CD14-positive monocyte (primary cell): ENCODE measurements around the gene STARD7. TPM values are rescaled to one million over a fixed set of nuclear protein-coding genes. Genes with fewer than 3 reads are reported as not detected.
A peak's percentile ranks its signal among the peaks of the same experiment; 100 is the strongest.

Experiments used
- DNase-seq, 3 donors: peaks; one replicate each; pipeline ENCODE4 v3.0.0-alpha.2; 2011 to 2022
- H2AFZ ChIP-seq: 2 replicates; pipeline ENCODE4 v1.6.0; 2012; ENCODE audit warnings: mild to moderate bottlenecking, low read depth, low read length, inconsistent platforms; ENCODE audit not compliant: insufficient read depth, poor library complexity, severe bottlenecking
- H3K27ac ChIP-seq, 2 donors: 1 replicate in 1 of 2; 2 replicates in 1 of 2; pipeline ENCODE4 v1.5.1; 2012 to 2013; ENCODE audit warnings: low read length in 2 of 2, control low read depth in 1 of 2, inconsistent platforms in 1 of 2, low read depth in 1 of 2, mild to moderate bottlenecking in 1 of 2
- H3K27me3 ChIP-seq, 2 donors: one replicate each; pipeline versions ENCODE4 v1.6.0 to v1.6.1; 2011 to 2013; ENCODE audit warnings: low read length in 2 of 2; ENCODE audit not compliant: control insufficient read depth in 2 of 2, insufficient read depth in 2 of 2
- H3K36me3 ChIP-seq, 2 donors: replicated peaks in 1 of 2; 1 replicate in 1 of 2; 2 replicates in 1 of 2; pipeline versions ENCODE4 v1.5.1 to v1.6.1; 2012 to 2013; ENCODE audit warnings: low read length in 2 of 2, control low read depth in 1 of 2, inconsistent platforms in 1 of 2, mild to moderate bottlenecking in 1 of 2; ENCODE audit not compliant: insufficient read depth in 2 of 2, control insufficient read depth in 1 of 2
- H3K4me1 ChIP-seq, 2 donors: 1 replicate in 1 of 2; 2 replicates in 1 of 2; pipeline versions ENCODE4 v1.5.1 to v1.6.1; 2012 to 2013; ENCODE audit warnings: low read length in 2 of 2, control low read depth in 1 of 2, inconsistent platforms in 1 of 2, mild to moderate bottlenecking in 1 of 2, moderate library complexity in 1 of 2; ENCODE audit not compliant: insufficient read depth in 2 of 2, control insufficient read depth in 1 of 2
- H3K4me2 ChIP-seq: replicated peaks from 2 replicates; pipeline ENCODE3; 2012; ENCODE audit warnings: low read length, moderate library complexity, mild to moderate bottlenecking; ENCODE audit not compliant: poor library complexity, severe bottlenecking; ENCODE audit errors: extremely low read depth
- H3K4me3 ChIP-seq, 3 experiments: fragments of 200-600 bp in 1 of 3; sonication (generic) in 1 of 3; replicated peaks in 1 of 3; 1 replicate in 2 of 3; 2 replicates in 1 of 3; pipeline ENCODE4 v1.5.1; 2011 to 2013; ENCODE audit warnings: low read length in 3 of 3, mild to moderate bottlenecking in 3 of 3, control low read depth in 2 of 3, low read depth in 2 of 3, inconsistent platforms in 1 of 3, moderate library complexity in 1 of 3
- H3K79me2 ChIP-seq: 2 replicates; pipeline ENCODE4 v1.6.0; 2012; ENCODE audit warnings: mild to moderate bottlenecking, control low read depth, inconsistent platforms, low read length, moderate library complexity; ENCODE audit not compliant: insufficient read depth
- H3K9ac ChIP-seq: 2 replicates; pipeline ENCODE4 v1.6.0; 2017; ENCODE audit warnings: low read length, mild to moderate bottlenecking; ENCODE audit not compliant: insufficient read depth, poor library complexity, severe bottlenecking
- H3K9me3 ChIP-seq, 2 donors: replicated peaks in 1 of 2; 1 replicate in 1 of 2; 2 replicates in 1 of 2; pipeline versions ENCODE4 v1.5.1 to v1.6.1; 2012 to 2013; ENCODE audit warnings: low read length in 2 of 2, control low read depth in 1 of 2; ENCODE audit not compliant: control insufficient read depth in 1 of 2, insufficient read depth in 1 of 2
- H4K20me1 ChIP-seq: 2 replicates; pipeline ENCODE4 v1.6.0; 2012; ENCODE audit warnings: mild to moderate bottlenecking, low read length, control low read depth, moderate library complexity; ENCODE audit not compliant: insufficient read depth
- H3K27ac Mint-ChIP-seq, 7 donors: one replicate each; pipeline ENCODE4 v1.8.0; 2020; ENCODE audit warnings: mild to moderate bottlenecking in 7 of 7, mixed read lengths in 7 of 7, moderate library complexity in 6 of 7, inconsistent platforms in 2 of 7
- H3K27me3 Mint-ChIP-seq, 3 donors: one replicate each; pipeline ENCODE4 v1.8.0; 2021 to 2022; ENCODE audit warnings: low read depth in 3 of 3, mild to moderate bottlenecking in 3 of 3, mixed read lengths in 3 of 3, moderate library complexity in 3 of 3, inconsistent platforms in 1 of 3
- H3K36me3 Mint-ChIP-seq, 2 donors: one replicate each; pipeline ENCODE4 v1.8.0; 2020; ENCODE audit warnings: mixed read lengths in 2 of 2, inconsistent platforms in 1 of 2, mild to moderate bottlenecking in 1 of 2
- H3K4me1 Mint-ChIP-seq: one replicate; pipeline ENCODE4 v1.8.0; 2020; ENCODE audit warnings: mild to moderate bottlenecking, mixed read lengths
- H3K4me3 Mint-ChIP-seq, 2 donors: one replicate each; pipeline ENCODE4 v1.8.0; 2020; ENCODE audit warnings: mild to moderate bottlenecking in 2 of 2, mixed read lengths in 2 of 2, moderate library complexity in 1 of 2
- H3K9me3 Mint-ChIP-seq, 7 donors: one replicate each; pipeline ENCODE4 v1.8.0; 2020 to 2022; ENCODE audit warnings: mixed read lengths in 7 of 7, mild to moderate bottlenecking in 6 of 7, moderate library complexity in 6 of 7, inconsistent platforms in 2 of 7
- CTCF ChIP-seq: fragments of 200-600 bp; IDR thresholded peaks from one replicate; pipeline ENCODE4 v1.8.0; 2022; ENCODE audit warnings: antibody characterized with exemption, mild to moderate bottlenecking
- WGBS: methylation state at CpG from one replicate; pipeline ENCODE4 v1.1.5; 2013; ENCODE audit warnings: missing lambda C conversion rate; ENCODE audit not compliant: insufficient coverage; 5-methylcytosine and 5-hydroxymethylcytosine counted together
- intact Hi-C, 2 donors: fragments of 100-400 bp; cut with micrococcal nuclease; formaldehyde crosslinking; loops; one replicate each; pipeline versions ENCODE4 v1.15.0 to v1.15.1; 2023
- polyA plus RNA-seq, 3 donors: library from polyadenylated mRNA; depleted of rRNA in 1 of 3; unstranded in 2 of 3; stranded (reverse) in 1 of 3; fragments of 300-500 nt in 2 of 3; fragments of >200 nt in 1 of 3; fragmentation: Illumina TruSeq in 2 of 3; gene quantifications; 1 replicate in 2 of 3; 2 replicates in 1 of 3; pipeline ENCODE4 v1.2.3, GENCODE V29; 2012 to 2021

The STARD7 gene
- polyA plus RNA-seq, 3 donors, result 38.0 to 179 (median 172) TPM

- peaks cover 44% of the 10 kb centered on the region for H4K20me1 ChIP-seq
- H2AFZ ChIP-seq, result peak overlapping the region; percentile 53
- peak overlapping the region; percentile 48 to 78 (median 62) for H3K4me3 ChIP-seq
- peaks cover 63% of the 10 kb centered on the region for H3K4me1 Mint-ChIP-seq
- no peaks in the 10 kb centered on the region for H3K9me3 ChIP-seq
- H3K4me1 ChIP-seq, result peaks cover 61 to 62% of the 10 kb centered on the region in 2 donors
- no peaks in the 10 kb centered on the region for H3K36me3 ChIP-seq
- intact Hi-C loops, result loop anchor here (2.0 to 5.0 kb wide), 3 partner anchors 35 to 59 kb away; partner anchors contain the start of genes CIAO1 (in 1 of the 2) and TMEM127 (in 1 of the 2)
- peak overlapping the region; percentile 83 for H3K4me2 ChIP-seq
- H3K36me3 Mint-ChIP-seq, result peaks cover 13 to 38% of the 10 kb centered on the region in 2 donors
- H3K27ac Mint-ChIP-seq, result peak overlapping the region; percentile 80 to 97 (median 90)
- H3K27ac ChIP-seq, result peak overlapping the region; percentile 73 to 78
- WGBS, result 1% methylated on average over 7 of the region's 12 CpGs
- no peaks in the 10 kb centered on the region for H3K27me3 ChIP-seq
- DNase-seq, result no peak
- H3K27me3 Mint-ChIP-seq, result peaks cover 0 to 1% (median 0%) of the 10 kb centered on the region in 3 donors
- H3K79me2 ChIP-seq, result peaks cover 88% of the 10 kb centered on the region
- H3K4me3 Mint-ChIP-seq, result peak overlapping the region; percentile 94 to 95
- H3K9me3 Mint-ChIP-seq, result no peaks in the 10 kb centered on the region
- no peak for TF ChIP-seq CTCF
- H3K9ac ChIP-seq, result peak overlapping the region; percentile 81
These were observed 869 bp downstream of the STARD7 start for GRCh38 chr2:96207774-96208142.

- H3K27ac Mint-ChIP-seq, result peak overlapping the region; percentile 80 to 97 (median 90)
- peak overlapping the region; percentile 94 to 95 for H3K4me3 Mint-ChIP-seq
- peaks cover 89% of the 10 kb centered on the region for H3K79me2 ChIP-seq
- H4K20me1 ChIP-seq, result peaks cover 49% of the 10 kb centered on the region
- peaks cover 61 to 62% of the 10 kb centered on the region in 2 donors for H3K4me1 ChIP-seq
- peak overlapping the region; percentile 53 for H2AFZ ChIP-seq
- peaks cover 13 to 34% of the 10 kb centered on the region in 2 donors for H3K36me3 Mint-ChIP-seq
- peak overlapping the region; percentile 81 for H3K9ac ChIP-seq
- H3K27me3 Mint-ChIP-seq, result peaks cover 0 to 1% (median 0%) of the 10 kb centered on the region in 3 donors
- H3K27me3 ChIP-seq, result no peaks in the 10 kb centered on the region
- intact Hi-C loops, result loop anchor here in 1 of 2 donors (5.0 kb wide), 1 partner anchor 35 kb away; no protein-coding TSS in a partner anchor
- no peaks in the 10 kb centered on the region for H3K36me3 ChIP-seq
- H3K27ac ChIP-seq, result peak overlapping the region; percentile 73 to 78
- peak overlapping the region; percentile 83 for H3K4me2 ChIP-seq
- no peaks in the 10 kb centered on the region for H3K9me3 Mint-ChIP-seq
- 33% methylated on average over 5 of the region's 11 CpGs for WGBS
- H3K4me3 ChIP-seq, result peak overlapping the region; percentile 48 to 78 (median 62)
- DNase-seq, result no peak
- H3K9me3 ChIP-seq, result no peaks in the 10 kb centered on the region
- peaks cover 66% of the 10 kb centered on the region for H3K4me1 Mint-ChIP-seq
- TF ChIP-seq CTCF, result no peak
These were observed 1.4 kb downstream of the STARD7 start for GRCh38 chr2:96207073-96207773.
